SK-N-MC (cell line): ENCODE data around the gene EIF3F.

Source experiments
- EZH2 ChIP-seq: fragments of 200-600 bp; sonication (generic); IDR thresholded peaks from one replicate; pipeline ENCODE4 v1.6.1; 2017; ENCODE audit warnings: antibody characterized with exemption
- FOXP2 ChIP-seq: optimal IDR thresholded peaks from 2 replicates; pipeline ENCODE3; 2011; ENCODE audit warnings: mild to moderate bottlenecking, moderate library complexity; ENCODE audit not compliant: insufficient read depth; ENCODE audit errors: extremely low read length, control extremely low read depth
- POLR2AphosphoS5 ChIP-seq: IDR thresholded peaks from 2 replicates; pipeline ENCODE4 v1.6.1; 2012; ENCODE audit warnings: mild to moderate bottlenecking, low read depth, low read length, borderline replicate concordance

DNA sequence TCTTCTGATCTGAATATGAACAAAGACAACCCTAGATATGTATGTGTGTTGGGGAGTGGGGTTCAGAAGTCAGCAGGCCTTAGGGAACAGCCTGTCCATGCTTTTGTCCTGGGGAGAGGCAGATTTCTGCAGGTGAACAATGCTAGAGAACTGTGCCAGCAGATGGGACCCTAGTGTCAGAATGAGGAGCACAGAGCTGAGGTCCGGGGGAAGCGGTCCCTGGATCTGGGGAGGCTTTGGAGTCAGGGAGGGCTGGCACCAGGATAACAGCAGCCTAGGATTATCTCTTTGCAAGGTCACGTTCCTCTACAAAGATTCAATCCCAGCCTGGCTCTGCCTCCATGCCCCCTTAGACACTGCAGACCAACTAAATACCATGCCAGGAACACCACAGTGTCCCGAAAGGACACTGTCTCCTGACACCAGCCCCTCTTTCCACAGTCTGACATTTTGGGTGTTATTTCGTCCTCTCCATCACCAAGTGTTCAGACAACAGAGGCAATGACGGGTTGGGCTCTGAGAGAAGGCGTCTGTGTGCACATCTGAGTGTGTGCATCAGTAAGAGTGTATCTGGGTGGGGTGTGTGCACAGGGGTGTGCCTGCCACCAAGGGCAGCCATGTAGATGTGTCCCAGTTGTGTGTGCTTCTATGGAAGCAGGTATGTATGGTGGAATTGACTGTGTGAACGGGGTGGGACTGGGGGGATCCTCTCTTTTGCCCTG, 43.5 kb downstream of the EIF3F start:
- TF ChIP-seq POLR2AphosphoS5 (no peak), EZH2 (no peak), FOXP2 (no peak)
